ENCODE results near the gene HYCC1. TPM values are rescaled to one million over a fixed set of nuclear protein-coding genes. Genes with fewer than 3 reads are reported as not detected.

The HYCC1 gene
- total and polyA plus RNA-seq, 9 of the 15 experiments (the other 6 are each of a cell fraction or from before 2014, with no cell fraction given), result 11.2 to 40.6 (median 37.9) TPM

GRCh38 chr7:23018750-23019149 is 4.8 kb upstream of the HYCC1 start (continued):
- TF ChIP-seq MGA (IDR thresholded peaks at IDR 0.05) (0 out of 2 replicates have a peak, but pooled peaks have one; percentile 24), ELF1 (tag; IDR thresholded peaks at IDR 0.05) (no peak), ZNF592 (IDR thresholded peaks at IDR 0.05) (peak; percentile 44; the same call in 1 of the 2 replicates), EHMT2 (IDR thresholded peaks at IDR 0.05) (0 out of 2 replicates have a peak, but pooled peaks have one; percentile 29), RBM25 (IDR thresholded peaks at IDR 0.05; ENCODE audit: low read depth, low read length, severe bottlenecking) (no peak), FOSL1 (tag; conservative IDR thresholded peaks at IDR 0.05) (peak; percentile 57; the same call in 1 of the 2 replicates), CBFA2T2 (conservative IDR thresholded peaks at IDR 0.05) (peak; percentile 56; the same call in 1 of the 2 replicates), JUN (IDR thresholded peaks at IDR 0.05; ENCODE audit: borderline replicate concordance, low read depth, low read length) (peak; percentile 25; the same call in 1 of the 2 replicates), JUN (CRISPR knock-in tag; IDR thresholded peaks at IDR 0.05; ENCODE audit: borderline replicate concordance) (no peak), JUND (IDR thresholded peaks at IDR 0.05; ENCODE audit: borderline replicate concordance, low read depth, low read length) (peak; percentile 45; the same call in 1 of the 2 replicates), JUND (tag; IDR thresholded peaks at IDR 0.05; ENCODE audit: borderline replicate concordance, low read depth, low read length) (peak; percentile 48; the same call in 1 of the 3 replicates)
- TF ChIP-seq, protein P1, sequence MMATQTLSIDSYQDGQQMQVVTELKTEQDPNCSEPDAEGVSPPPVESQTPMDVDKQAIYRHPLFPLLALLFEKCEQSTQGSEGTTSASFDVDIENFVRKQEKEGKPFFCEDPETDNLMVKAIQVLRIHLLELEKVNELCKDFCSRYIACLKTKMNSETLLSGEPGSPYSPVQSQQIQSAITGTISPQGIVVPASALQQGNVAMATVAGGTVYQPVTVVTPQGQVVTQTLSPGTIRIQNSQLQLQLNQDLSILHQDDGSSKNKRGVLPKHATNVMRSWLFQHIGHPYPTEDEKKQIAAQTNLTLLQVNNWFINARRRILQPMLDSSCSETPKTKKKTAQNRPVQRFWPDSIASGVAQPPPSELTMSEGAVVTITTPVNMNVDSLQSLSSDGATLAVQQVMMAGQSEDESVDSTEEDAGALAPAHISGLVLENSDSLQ (IDR thresholded peaks at IDR 0.05), result no peak

All from K562 (cell line).